ENCODE measurements around the gene FILIP1. TPM values are rescaled to one million over a fixed set of nuclear protein-coding genes. Genes with fewer than 3 reads are reported as not detected.

Gene FILIP1
- total RNA-seq, 1 donor from 2014 or later: not detected

GRCh38 chr6:75331151-75331550 is 162.4 kb downstream of the FILIP1 start:
- no peak overlapping the region for H3K27ac Mint-ChIP-seq
- H3K4me1 Mint-ChIP-seq: no peaks in the 10 kb centered on the region
- DNase-seq: no peak
- intact Hi-C loops (cut with micrococcal nuclease): no loop called here
- H3K9me3 Mint-ChIP-seq: no peaks in the 10 kb centered on the region
- H3K4me3 Mint-ChIP-seq: no peak overlapping the region
- peaks cover 45% of the 10 kb centered on the region for H3K27me3 Mint-ChIP-seq
- no peaks in the 10 kb centered on the region for H3K36me3 Mint-ChIP-seq (ENCODE audit: low read depth)

DNA sequence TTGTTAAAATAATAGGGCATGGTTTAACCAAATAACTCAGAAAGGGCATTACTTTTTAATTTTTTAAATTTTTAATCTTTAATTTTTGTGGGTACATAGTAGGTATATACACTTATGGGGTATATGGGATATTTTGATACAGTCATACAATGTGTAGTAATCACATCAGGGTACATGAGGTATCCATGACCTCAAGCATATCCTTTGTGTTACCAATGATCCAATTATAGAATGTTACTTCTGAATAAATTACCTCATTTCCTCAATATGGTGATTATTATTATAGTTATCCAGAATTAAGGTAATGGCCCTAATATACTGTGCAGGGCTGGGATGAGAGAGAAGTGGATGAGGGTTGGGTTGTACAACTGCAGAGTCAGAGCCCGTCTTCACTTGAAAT is 163.9 kb downstream of the FILIP1 start:
- no peak for DNase-seq
- H3K36me3 Mint-ChIP-seq (ENCODE audit: low read depth): no peaks in the 10 kb centered on the region
- no peak overlapping the region for H3K27ac Mint-ChIP-seq
- no peaks in the 10 kb centered on the region for H3K9me3 Mint-ChIP-seq
- H3K4me1 Mint-ChIP-seq: no peaks in the 10 kb centered on the region
- no peak overlapping the region for H3K4me3 Mint-ChIP-seq
- intact Hi-C loops (cut with micrococcal nuclease): no loop called here
- peaks cover 36% of the 10 kb centered on the region for H3K27me3 Mint-ChIP-seq

- intact Hi-C loops (cut with micrococcal nuclease): no loop called here
- H3K4me1 Mint-ChIP-seq: no peaks in the 10 kb centered on the region
- no peak overlapping the region for H3K27ac Mint-ChIP-seq
- no peak for DNase-seq
- H3K36me3 Mint-ChIP-seq (ENCODE audit: low read depth): no peaks in the 10 kb centered on the region
- H3K4me3 Mint-ChIP-seq: no peak overlapping the region
- H3K27me3 Mint-ChIP-seq: peaks cover 26% of the 10 kb centered on the region
- no peaks in the 10 kb centered on the region for H3K9me3 Mint-ChIP-seq
Measured at GRCh38 chr6:75327807-75328206, 165.8 kb downstream of the FILIP1 start.

DNA sequence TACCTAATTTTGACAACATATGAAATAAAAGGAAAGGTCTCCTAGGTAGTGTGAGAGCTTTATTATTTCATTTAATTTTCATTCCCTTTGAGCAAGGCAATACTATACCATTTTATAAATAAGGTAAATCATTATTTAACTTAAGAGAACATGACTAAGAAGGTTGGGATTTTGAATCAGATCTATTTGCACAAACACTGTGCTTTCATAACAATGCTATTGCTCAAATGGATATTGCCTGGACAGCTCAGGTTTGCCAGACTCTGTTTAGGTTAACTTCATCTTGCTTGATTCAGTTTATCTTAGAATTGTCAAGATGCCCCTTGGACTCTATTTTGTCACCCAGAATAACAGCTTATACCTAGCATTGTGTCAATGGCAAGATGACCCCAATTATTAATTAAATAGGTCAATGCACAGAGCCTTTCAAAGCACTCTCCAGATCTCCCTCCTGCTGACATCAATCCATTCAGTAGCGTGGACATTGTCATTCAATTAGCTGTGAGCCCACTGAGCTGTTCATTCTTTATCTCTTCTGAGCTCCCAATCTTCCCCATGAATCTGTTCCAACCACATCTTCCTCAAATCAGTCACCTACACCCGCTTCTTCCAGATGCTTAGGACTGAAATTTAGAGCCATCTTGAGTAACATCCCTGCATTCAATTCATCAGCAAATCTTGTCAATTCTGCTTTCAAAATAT is 166.9 kb downstream of the FILIP1 start:
- intact Hi-C loops (cut with micrococcal nuclease): no loop called here
- no peaks in the 10 kb centered on the region for H3K4me1 Mint-ChIP-seq
- H3K27me3 Mint-ChIP-seq: peaks cover 18% of the 10 kb centered on the region
- H3K4me3 Mint-ChIP-seq: no peak overlapping the region
- DNase-seq: no peak
- H3K9me3 Mint-ChIP-seq: no peaks in the 10 kb centered on the region
- H3K36me3 Mint-ChIP-seq (ENCODE audit: low read depth): no peaks in the 10 kb centered on the region
- no peak overlapping the region for H3K27ac Mint-ChIP-seq

GRCh38 chr6:75318900-75319299 is 174.7 kb downstream of the FILIP1 start:
- Mint-ChIP-seq H3K36me3 (ENCODE audit: low read depth) (no peaks in the 10 kb centered on the region), H3K4me3 (no peak overlapping the region), H3K9me3 (no peaks in the 10 kb centered on the region), H3K27me3 (peaks cover 13% of the 10 kb centered on the region), H3K4me1 (no peaks in the 10 kb centered on the region), H3K27ac (no peak overlapping the region)
- DNase-seq: no peak
- intact Hi-C loops (cut with micrococcal nuclease): no loop called here

DNA sequence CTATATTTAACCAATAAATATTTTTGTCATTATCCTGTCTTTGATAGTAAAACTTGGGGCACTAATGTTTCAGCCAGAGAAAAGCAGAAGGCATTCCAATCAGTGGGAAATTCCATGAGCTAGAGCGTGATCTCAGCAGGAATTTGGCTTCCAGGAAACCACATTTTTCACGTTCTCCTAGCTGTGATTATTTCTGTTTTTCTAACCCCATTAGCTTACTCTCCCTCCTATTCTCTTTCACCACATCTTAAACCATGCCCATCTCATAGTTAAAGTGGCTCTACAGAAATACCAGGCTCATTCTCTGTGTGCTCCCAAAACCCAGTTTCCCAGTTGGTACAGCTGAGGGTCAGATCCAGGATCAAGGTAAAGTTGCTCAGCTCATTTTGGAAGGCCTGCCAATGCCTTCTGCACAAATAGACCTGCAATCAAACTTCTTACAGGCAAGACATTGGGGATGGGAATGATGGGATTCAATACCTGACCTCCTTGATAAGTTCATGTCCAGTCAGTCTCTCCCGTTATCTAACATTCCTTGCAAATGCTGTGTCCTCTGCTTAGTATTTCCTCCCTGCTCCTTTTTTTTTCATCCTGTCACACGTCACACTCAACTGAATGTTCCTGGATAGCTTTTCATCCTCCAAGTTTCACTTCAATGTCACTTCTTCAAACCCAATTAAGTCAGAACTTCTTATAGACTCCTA is 175.9 kb downstream of the FILIP1 start:
- intact Hi-C loops (cut with micrococcal nuclease): no loop called here
- no peaks in the 10 kb centered on the region for H3K36me3 Mint-ChIP-seq (ENCODE audit: low read depth)

DNA sequence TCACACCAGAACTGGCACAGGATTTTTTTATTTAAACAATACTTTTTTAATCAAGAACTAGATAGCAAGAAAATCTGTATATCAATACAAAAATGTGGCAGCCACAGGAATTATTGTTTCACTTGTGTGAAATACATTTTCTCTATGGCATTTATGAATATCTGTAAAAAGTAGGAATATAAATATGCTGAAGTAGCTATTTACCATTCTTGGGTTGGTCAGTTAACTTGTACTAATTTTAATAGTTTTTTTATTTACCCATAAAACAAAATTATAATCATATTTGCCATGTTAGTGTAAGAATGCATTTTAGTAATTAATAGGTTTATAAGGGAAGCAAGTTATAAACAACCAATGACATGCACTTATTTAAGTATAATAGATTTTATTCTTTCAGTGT is 177.6 kb downstream of the FILIP1 start:
- Mint-ChIP-seq H3K36me3 (ENCODE audit: low read depth) (no peaks in the 10 kb centered on the region), H3K9me3 (no peaks in the 10 kb centered on the region), H3K4me1 (no peaks in the 10 kb centered on the region), H3K27ac (no peak overlapping the region), H3K27me3 (peaks cover 17% of the 10 kb centered on the region), H3K4me3 (no peak overlapping the region)
- intact Hi-C loops (cut with micrococcal nuclease): no loop called here
- DNase-seq: no peak

More for the DNA sequence above, 175.9 kb downstream of the FILIP1 start:
- DNase-seq: no peak
- H3K27me3 Mint-ChIP-seq: peaks cover 16% of the 10 kb centered on the region
- no peak overlapping the region for H3K27ac Mint-ChIP-seq
- no peaks in the 10 kb centered on the region for H3K4me1 Mint-ChIP-seq
- no peaks in the 10 kb centered on the region for H3K9me3 Mint-ChIP-seq
- H3K4me3 Mint-ChIP-seq: no peak overlapping the region

DNA sequence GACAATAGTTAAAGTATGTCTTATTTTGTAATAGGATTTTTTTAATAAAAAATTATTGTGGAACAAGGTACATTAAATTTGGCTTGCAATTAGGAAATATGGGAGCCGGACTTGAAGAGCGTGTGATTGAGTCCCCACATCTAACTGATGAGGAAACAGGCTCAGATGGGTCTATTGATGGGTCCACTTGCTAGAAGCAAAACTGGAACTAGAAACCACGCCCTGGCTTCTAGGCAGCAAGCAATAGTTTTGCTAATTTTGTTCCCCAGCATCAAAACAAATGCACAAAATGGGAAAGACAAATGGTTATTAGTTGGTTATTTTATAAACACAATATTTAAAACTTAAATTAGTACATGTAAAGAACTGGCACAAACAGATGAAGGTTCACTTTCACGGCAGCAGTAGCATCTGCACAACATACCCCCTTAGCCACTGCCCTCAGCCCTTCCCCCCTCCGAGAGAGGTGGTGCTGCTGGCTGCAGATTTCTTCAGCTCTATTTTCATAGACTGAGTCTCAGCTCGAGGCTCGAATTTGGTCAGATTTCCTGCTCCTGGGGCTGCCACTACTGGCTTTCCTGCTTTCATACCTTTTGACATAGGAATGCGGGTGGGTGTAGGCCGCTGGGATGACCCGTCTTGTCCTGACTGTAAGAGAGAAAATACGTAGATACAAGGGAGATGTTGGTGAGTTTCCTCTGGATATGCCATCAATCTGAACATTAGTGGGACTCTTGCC is 185.2 kb downstream of the FILIP1 start:
- peaks cover 6% of the 10 kb centered on the region for H3K27me3 Mint-ChIP-seq
- H3K36me3 Mint-ChIP-seq (ENCODE audit: low read depth): no peaks in the 10 kb centered on the region
- intact Hi-C loops (cut with micrococcal nuclease): no loop called here
- no peak overlapping the region for H3K27ac Mint-ChIP-seq
- H3K4me1 Mint-ChIP-seq: peaks cover 5% of the 10 kb centered on the region
- no peak for DNase-seq
- no peaks in the 10 kb centered on the region for H3K9me3 Mint-ChIP-seq
- no peak overlapping the region for H3K4me3 Mint-ChIP-seq

DNA sequence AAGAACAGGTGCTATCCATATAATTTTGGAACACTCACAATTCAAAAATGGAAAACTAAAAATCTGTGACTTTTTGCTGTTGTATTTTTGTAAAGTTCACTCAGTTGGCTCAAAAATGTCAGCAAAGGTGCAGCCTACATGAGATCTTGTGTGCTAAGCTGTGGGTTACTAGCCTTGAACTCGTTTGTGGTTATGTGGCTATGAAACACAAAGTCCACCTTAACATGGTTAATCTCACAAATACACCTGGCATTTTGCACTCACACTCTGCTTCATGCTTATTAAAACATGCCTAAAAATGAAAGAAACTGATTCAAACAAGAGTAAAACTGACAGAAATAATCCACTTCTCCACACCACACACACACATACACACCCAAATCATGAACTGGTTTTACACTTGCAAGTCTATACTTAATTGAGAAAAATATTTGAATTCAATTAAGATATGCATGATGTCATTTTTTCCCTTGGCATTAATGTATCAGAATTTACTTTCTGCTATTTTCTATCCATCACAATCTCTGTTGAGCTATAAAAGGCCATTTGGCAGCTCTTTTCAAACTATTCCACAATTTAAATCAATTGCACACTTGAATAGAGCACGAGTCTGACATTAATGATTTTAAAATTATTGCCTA is 186.1 kb downstream of the FILIP1 start:
- Mint-ChIP-seq H3K27me3 (peaks cover 6% of the 10 kb centered on the region), H3K4me3 (no peak overlapping the region), H3K4me1 (peaks cover 5% of the 10 kb centered on the region), H3K9me3 (no peaks in the 10 kb centered on the region), H3K36me3 (ENCODE audit: low read depth) (no peaks in the 10 kb centered on the region), H3K27ac (no peak overlapping the region)
- no peak for DNase-seq
- intact Hi-C loops (cut with micrococcal nuclease): no loop called here

- Mint-ChIP-seq H3K27me3 (peaks cover 5% of the 10 kb centered on the region), H3K4me1 (peaks cover 5% of the 10 kb centered on the region), H3K9me3 (no peaks in the 10 kb centered on the region), H3K4me3 (no peak overlapping the region), H3K27ac (no peak overlapping the region), H3K36me3 (ENCODE audit: low read depth) (no peaks in the 10 kb centered on the region)
- intact Hi-C loops (cut with micrococcal nuclease): no loop called here
- no peak for DNase-seq
Measured at GRCh38 chr6:75306064-75306463, 187.5 kb downstream of the FILIP1 start.

DNA sequence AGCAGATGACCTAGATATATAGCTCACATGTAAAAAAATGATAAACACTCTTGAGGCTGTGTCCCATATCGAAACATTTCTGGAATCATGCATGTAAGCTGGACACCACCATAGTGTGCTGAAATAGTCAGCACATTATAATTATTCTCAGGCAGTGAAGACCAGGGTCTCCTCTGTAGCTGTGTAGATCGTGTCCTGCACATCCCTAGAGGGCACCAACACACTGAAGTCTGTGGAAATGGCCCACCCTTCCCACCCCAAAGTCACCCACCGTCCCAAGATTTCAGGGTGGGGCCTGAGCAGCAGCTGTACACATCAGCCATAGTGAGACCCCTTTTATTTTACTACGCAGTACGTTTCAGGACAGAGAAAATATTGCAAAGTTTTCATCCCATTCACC is 188.0 kb downstream of the FILIP1 start:
- no peak overlapping the region for H3K4me3 Mint-ChIP-seq
- intact Hi-C loops (cut with micrococcal nuclease): no loop called here
- H3K36me3 Mint-ChIP-seq (ENCODE audit: low read depth): no peaks in the 10 kb centered on the region
- no peak overlapping the region for H3K27ac Mint-ChIP-seq
- peaks cover 5% of the 10 kb centered on the region for H3K4me1 Mint-ChIP-seq
- H3K9me3 Mint-ChIP-seq: no peaks in the 10 kb centered on the region
- H3K27me3 Mint-ChIP-seq: peaks cover 5% of the 10 kb centered on the region
- DNase-seq: no peak

DNA sequence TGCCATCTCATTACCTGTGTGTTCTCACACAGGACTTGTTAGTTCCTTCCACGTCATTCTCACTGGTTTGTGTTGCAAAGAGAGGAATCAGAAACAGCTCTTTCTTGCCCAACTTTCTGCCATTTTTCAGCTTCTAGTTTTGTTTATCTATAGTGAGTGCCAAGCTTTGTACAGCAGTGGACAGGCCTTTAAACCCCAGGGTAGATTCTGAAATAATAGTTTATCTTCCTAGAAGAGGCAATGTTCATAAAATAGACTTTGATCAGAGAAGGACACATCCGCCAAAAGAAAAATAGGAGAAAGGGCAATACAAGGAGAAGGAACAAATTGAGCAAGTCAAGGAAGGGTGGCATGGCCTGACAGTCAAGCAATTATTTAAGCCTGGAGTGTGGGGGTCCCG is 191.3 kb downstream of the FILIP1 start:
- no peak overlapping the region for H3K27ac Mint-ChIP-seq
- intact Hi-C loops (cut with micrococcal nuclease): no loop called here
- peaks cover 5% of the 10 kb centered on the region for H3K27me3 Mint-ChIP-seq

GRCh38 chr6:75301537-75301936 is 192.1 kb downstream of the FILIP1 start:
- Mint-ChIP-seq H3K9me3 (no peaks in the 10 kb centered on the region), H3K4me1 (peaks cover 5% of the 10 kb centered on the region), H3K27me3 (peaks cover 5% of the 10 kb centered on the region), H3K4me3 (no peak overlapping the region), H3K36me3 (ENCODE audit: low read depth) (no peaks in the 10 kb centered on the region), H3K27ac (no peak overlapping the region)
- intact Hi-C loops (cut with micrococcal nuclease): no loop called here
- no peak for DNase-seq

More for the DNA sequence above, 191.3 kb downstream of the FILIP1 start:
- H3K4me3 Mint-ChIP-seq: no peak overlapping the region
- peaks cover 5% of the 10 kb centered on the region for H3K4me1 Mint-ChIP-seq
- no peaks in the 10 kb centered on the region for H3K36me3 Mint-ChIP-seq (ENCODE audit: low read depth)
- no peak for DNase-seq
- no peaks in the 10 kb centered on the region for H3K9me3 Mint-ChIP-seq

- no peak for DNase-seq
- Mint-ChIP-seq H3K4me3 (no peak overlapping the region), H3K9me3 (no peaks in the 10 kb centered on the region), H3K36me3 (ENCODE audit: low read depth) (no peaks in the 10 kb centered on the region), H3K27me3 (peaks cover 3% of the 10 kb centered on the region), H3K27ac (no peak overlapping the region), H3K4me1 (peaks cover 3% of the 10 kb centered on the region)
- intact Hi-C loops (cut with micrococcal nuclease): no loop called here
Measured at GRCh38 chr6:75301088-75301487, 192.5 kb downstream of the FILIP1 start.
